Adrenal gland (tissue), 12 donors: ENCODE results near the gene CDH7. TPM values are rescaled to one million over a fixed set of nuclear protein-coding genes. Genes with fewer than 3 reads are reported as not detected.
A peak's percentile ranks its signal among the peaks of the same experiment; 100 is the strongest.

Experiments
- DNase-seq, 7 donors: peaks; one replicate each; pipeline ENCODE4 v3.0.0-alpha.2; 2019 to 2020
- H3K27ac ChIP-seq, 5 donors: fragments of 200-600 bp; sonication (generic) in 4 of 5; 1 replicate in 3 of 5; 2 replicates in 2 of 5; pipeline versions ENCODE4 v1.5.1 to v1.8.0; 2016 to 2020; ENCODE audit warnings: mild to moderate bottlenecking in 1 of 5
- H3K27me3 ChIP-seq: fragments of 200-600 bp; 2 replicates; pipeline ENCODE4 v1.8.0; 2021
- H3K36me3 ChIP-seq, 2 donors: fragments of 200-600 bp; replicated peaks in 1 of 2; 1 replicate in 1 of 2; 2 replicates in 1 of 2; pipeline versions ENCODE4 v1.5.1 to v1.8.0; 2018 to 2022
- H3K4me1 ChIP-seq, 2 donors: fragments of 200-600 bp; replicated peaks in 1 of 2; 1 replicate in 1 of 2; 2 replicates in 1 of 2; pipeline versions ENCODE4 v1.5.1 to v1.8.0; 2018 to 2021
- H3K4me3 ChIP-seq, 4 donors: fragments of 200-600 bp; sonication (generic) in 3 of 4; one replicate each; pipeline ENCODE4 v1.5.1; 2016 to 2018
- H3K9me3 ChIP-seq, 3 donors: fragments of 200-600 bp; sonication (generic) in 1 of 3; replicated peaks in 1 of 3; 1 replicate in 2 of 3; 2 replicates in 1 of 3; pipeline versions ENCODE4 v1.5.1 to v1.8.0; 2016 to 2021
- POLR2A ChIP-seq, 2 donors: fragments of 450-650 bp; IDR thresholded peaks; one replicate each; pipeline ENCODE4 v1.6.1; 2017; ENCODE audit warnings: antibody characterized with exemption in 2 of 2, mild to moderate bottlenecking in 2 of 2, moderate library complexity in 1 of 2
- WGBS, 4 donors: extraction: QIAGEN DNeasy Blood & Tissue Kit in 2 of 4; methylation state at CpG; one replicate each; pipeline versions ENCODE4 v1.1.5 to v1.1.7; 2013 to 2017; 5-methylcytosine and 5-hydroxymethylcytosine counted together
- intact Hi-C, 2 donors: fragments of 100-400 bp; cut with DNase I; formaldehyde crosslinking; loops; one replicate each; pipeline versions ENCODE4 v1.14.1 to v1.15.0; 2022 to 2023
- polyA plus RNA-seq, 3 donors: library from polyadenylated mRNA; stranded (reverse); fragments of 200-250 nt in 2 of 3; fragments of 350-450 nt in 1 of 3; fragmentation: Illumina TruSeq in 1 of 3; extraction: RNeasy Lipid Tissue Mini Kit (QIAGEN cat#74804) in 1 of 3; gene quantifications; one replicate each; pipeline ENCODE4 v1.2.3, GENCODE V29; 2013 to 2014
- total RNA-seq, 9 donors: library from RNA; depleted of rRNA in 4 of 9; stranded (reverse); fragments of >200 nt in 4 of 9; fragments of 120-200 nt in 1 of 9; fragmentation: NEBNext Ultra II Directional in 1 of 9; extraction: Animal tissue kit (Norgen Biotek cat#: 25700) in 1 of 9; gene quantifications; one replicate each; pipeline versions ENCODE4 v1.1.0 to v1.2.4, GENCODE V29; 2013 to 2023
- TF ChIP-seq, protein P1 (sequence below), 6 experiments: fragments of 450-650 bp in 4 of 6; fragments of 200-600 bp in 2 of 6; sonication (generic) in 1 of 6; IDR thresholded peaks; 1 replicate in 5 of 6; 2 replicates in 1 of 6; pipeline versions ENCODE4 v1.5.1 to v1.8.0; 2016 to 2021; ENCODE audit warnings: antibody characterized with exemption in 6 of 6, mild to moderate bottlenecking in 2 of 6, moderate library complexity in 1 of 6
- donor health status: healthy with polysubstance abuse.
- donor health status: Bipolar disorder and iron deficiency.
- donor health status: DM: yes; HTN: yes; CAD: no.
- donor health status: DM: no; HTN: no; CAD: no.
- donor health status: DM: no; HTN: no; CAD: no.
- donor health status: DM: yes; HTN: yes; CAD: no.

Gene CDH7
- total and polyA plus RNA-seq, 12 donors: under 0.01 to 1.7 (median 0.11) TPM; not detected in 5

DNA sequence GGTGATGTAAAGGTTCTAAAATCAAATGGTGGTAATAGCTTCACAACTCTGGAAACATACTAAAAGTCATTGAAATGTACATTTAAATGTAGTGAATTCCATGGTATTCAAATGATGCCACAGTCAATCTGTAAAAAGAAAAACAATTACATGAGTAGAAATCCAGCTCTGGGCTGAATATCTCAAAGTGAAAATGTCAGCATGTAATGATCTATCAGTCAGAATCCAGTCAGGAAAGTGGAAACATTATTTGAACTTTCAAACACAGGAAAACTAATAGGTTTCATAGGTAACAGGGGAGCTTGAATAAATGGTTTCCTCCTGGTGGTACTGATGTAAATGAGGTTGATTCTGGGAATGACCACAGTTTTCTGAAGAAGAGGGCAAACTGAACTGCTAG is 186.4 kb downstream of the CDH7 start:
- DNase-seq: no peak
- H3K4me1 ChIP-seq: no peaks in the 10 kb centered on the region
- intact Hi-C loops: no loop called here
- H3K27me3 ChIP-seq: no peaks in the 10 kb centered on the region
- no peak overlapping the region for H3K4me3 ChIP-seq
- H3K27ac ChIP-seq: no peak overlapping the region
- TF ChIP-seq, protein P1, sequence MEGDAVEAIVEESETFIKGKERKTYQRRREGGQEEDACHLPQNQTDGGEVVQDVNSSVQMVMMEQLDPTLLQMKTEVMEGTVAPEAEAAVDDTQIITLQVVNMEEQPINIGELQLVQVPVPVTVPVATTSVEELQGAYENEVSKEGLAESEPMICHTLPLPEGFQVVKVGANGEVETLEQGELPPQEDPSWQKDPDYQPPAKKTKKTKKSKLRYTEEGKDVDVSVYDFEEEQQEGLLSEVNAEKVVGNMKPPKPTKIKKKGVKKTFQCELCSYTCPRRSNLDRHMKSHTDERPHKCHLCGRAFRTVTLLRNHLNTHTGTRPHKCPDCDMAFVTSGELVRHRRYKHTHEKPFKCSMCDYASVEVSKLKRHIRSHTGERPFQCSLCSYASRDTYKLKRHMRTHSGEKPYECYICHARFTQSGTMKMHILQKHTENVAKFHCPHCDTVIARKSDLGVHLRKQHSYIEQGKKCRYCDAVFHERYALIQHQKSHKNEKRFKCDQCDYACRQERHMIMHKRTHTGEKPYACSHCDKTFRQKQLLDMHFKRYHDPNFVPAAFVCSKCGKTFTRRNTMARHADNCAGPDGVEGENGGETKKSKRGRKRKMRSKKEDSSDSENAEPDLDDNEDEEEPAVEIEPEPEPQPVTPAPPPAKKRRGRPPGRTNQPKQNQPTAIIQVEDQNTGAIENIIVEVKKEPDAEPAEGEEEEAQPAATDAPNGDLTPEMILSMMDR (IDR thresholded peaks at IDR 0.05): no peak
- TF ChIP-seq POLR2A (IDR thresholded peaks at IDR 0.05): no peak
- no peaks in the 10 kb centered on the region for H3K9me3 ChIP-seq
- no peaks in the 10 kb centered on the region for H3K36me3 ChIP-seq

GRCh38 chr18:65938592-65939372 is 188.0 kb downstream of the CDH7 start:
- Histone ChIP-seq H3K4me1 (no peaks in the 10 kb centered on the region), H3K9me3 (no peaks in the 10 kb centered on the region), H3K27ac (no peak overlapping the region), H3K4me3 (no peak overlapping the region), H3K36me3 (no peaks in the 10 kb centered on the region), H3K27me3 (no peaks in the 10 kb centered on the region)
- TF ChIP-seq POLR2A (IDR thresholded peaks at IDR 0.05): no peak
- TF ChIP-seq, protein P1 (IDR thresholded peaks at IDR 0.05): peak in 1 of 6 experiments; percentile 6
- intact Hi-C loops: no loop called here
- 75 to 86% (median 85%) methylated on average over 4 of the region's 4 CpGs for WGBS, 4 donors
- peak in 4 of 7 donors; percentile 20 to 59 (median 26) for DNase-seq
